GM12878 (cell line): Measurements from ENCODE around the gene COX6A2. TPM values are rescaled to one million over a fixed set of nuclear protein-coding genes. Genes with fewer than 3 reads are reported as not detected.

Experiments used
- ATF7 ChIP-seq: fragments of 450-650 bp; IDR thresholded peaks from 2 replicates; pipeline ENCODE4 v1.6.1; 2016; ENCODE audit warnings: low read depth, mild to moderate bottlenecking
- CBX5 ChIP-seq: sonication (generic); IDR thresholded peaks from 2 replicates; pipeline ENCODE4 v1.6.1; 2016; ENCODE audit warnings: low read depth, moderate library complexity, mild to moderate bottlenecking, inconsistent platforms
- DPF2 ChIP-seq: fragments of 450-650 bp; IDR thresholded peaks from 2 replicates; pipeline ENCODE4 v1.6.1; 2017; ENCODE audit warnings: mild to moderate bottlenecking
- ESRRA ChIP-seq: IDR thresholded peaks from 2 replicates; pipeline ENCODE4 v1.6.1; 2012; ENCODE audit warnings: mild to moderate bottlenecking, low read length, improper control_type of control experiment
- EZH2 ChIP-seq: IDR thresholded peaks from 2 replicates; pipeline ENCODE4 v1.6.1; 2012; ENCODE audit warnings: low read depth, mild to moderate bottlenecking, control low read depth, inconsistent platforms, low read length, borderline replicate concordance; ENCODE audit not compliant: control insufficient read depth
- IRF4 ChIP-seq: IDR thresholded peaks from 2 replicates; pipeline ENCODE4 v1.6.1; 2011; ENCODE audit warnings: low read depth, low read length
- MTA2 ChIP-seq: fragments of 450-650 bp; IDR thresholded peaks from 2 replicates; pipeline ENCODE4 v1.6.1; 2016; ENCODE audit warnings: low read depth, mild to moderate bottlenecking, moderate library complexity
- POLR2A ChIP-seq: IDR thresholded peaks from 2 replicates; pipeline ENCODE4 v1.6.1; 2011; ENCODE audit warnings: low read depth, mild to moderate bottlenecking, low read length
- RBBP5 ChIP-seq: fragments of 200-600 bp; sonication (generic); conservative IDR thresholded peaks from 2 replicates; pipeline ENCODE4 v1.6.1; 2016
- ZZZ3 ChIP-seq: IDR thresholded peaks from 2 replicates; pipeline ENCODE4 v1.6.1; 2011; ENCODE audit warnings: low read depth; ENCODE audit not compliant: control insufficient read depth, insufficient read length
- polyA plus RNA-seq, 11 experiments: library from polyadenylated mRNA; depleted of rRNA in 4 of 11; unstranded in 6 of 11; stranded (reverse) in 5 of 11; fragments of >200 nt; fragmentation: Nextera tagmentation in 4 of 11; fragmentation: Illumina TruSeq in 1 of 11; extraction: Ambion mirVana in 4 of 11; extraction: Trizol in 1 of 11; gene quantifications; 1 replicate in 1 of 11; 2 replicates in 10 of 11; pipeline versions ENCODE4 v1.2.1 to v1.2.3, GENCODE V29; 2011 to 2016; ENCODE audit warnings: inconsistent platforms in 2 of 11, missing spikeins in 2 of 11, low read depth in 1 of 11
- total RNA-seq, 4 experiments: library from RNA; depleted of rRNA in 3 of 4; stranded (reverse); fragments of >200 nt in 3 of 4; fragmentation: Illumina TruSeq in 1 of 4; extraction: Trizol in 1 of 4; gene quantifications; 2 replicates each; pipeline versions ENCODE4 v1.2.1 to v1.2.3, GENCODE V29; 2013 to 2021
- TF ChIP-seq, protein P1 (sequence below), 3 experiments: IDR thresholded peaks in 2 of 3; conservative IDR thresholded peaks in 1 of 3; 2 replicates each; pipeline ENCODE4 v1.5.1; 2011; ENCODE audit warnings: low read depth in 3 of 3, low read length in 3 of 3, mild to moderate bottlenecking in 3 of 3, control low read depth in 2 of 3, moderate library complexity in 2 of 3, inconsistent platforms in 1 of 3, mixed read lengths in 1 of 3; ENCODE audit not compliant: control insufficient read depth in 2 of 3, insufficient read depth in 1 of 3; ENCODE audit errors: extremely low read depth in 1 of 3
- TF ChIP-seq, protein P2 (sequence below): fragments of 450-650 bp; IDR thresholded peaks from 2 replicates; pipeline ENCODE4 v1.6.1; 2017; ENCODE audit warnings: mild to moderate bottlenecking, low read depth, inconsistent platforms; ENCODE audit not compliant: poor library complexity, severe bottlenecking

Gene COX6A2
- total and polyA plus RNA-seq, 10 of the 15 experiments (the other 5 are each of a cell fraction or from before 2014, with no cell fraction given), result not detected

DNA sequence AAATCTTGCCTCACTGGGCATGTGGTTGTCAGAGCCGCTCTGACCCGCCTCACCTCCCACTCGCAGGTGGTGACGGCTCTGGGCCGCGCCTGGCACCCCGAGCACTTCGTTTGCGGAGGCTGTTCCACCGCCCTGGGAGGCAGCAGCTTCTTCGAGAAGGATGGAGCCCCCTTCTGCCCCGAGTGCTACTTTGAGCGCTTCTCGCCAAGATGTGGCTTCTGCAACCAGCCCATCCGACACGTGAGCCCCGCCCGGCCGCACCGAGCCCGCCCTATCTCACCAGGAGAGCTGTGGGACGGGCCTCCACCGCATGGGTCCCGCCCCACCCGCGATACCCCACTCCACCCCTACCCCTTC lies 47.8 kb upstream of the COX6A2 start (continued):
- TF ChIP-seq ZZZ3 (no peak), POLR2A (no peak), ATF7 (no peak), ESRRA (no peak), DPF2 (no peak), MTA2 (no peak), CBX5 (no peak), EZH2 (no peak), IRF4 (no peak), RBBP5 (no peak)
- TF ChIP-seq, protein P1, sequence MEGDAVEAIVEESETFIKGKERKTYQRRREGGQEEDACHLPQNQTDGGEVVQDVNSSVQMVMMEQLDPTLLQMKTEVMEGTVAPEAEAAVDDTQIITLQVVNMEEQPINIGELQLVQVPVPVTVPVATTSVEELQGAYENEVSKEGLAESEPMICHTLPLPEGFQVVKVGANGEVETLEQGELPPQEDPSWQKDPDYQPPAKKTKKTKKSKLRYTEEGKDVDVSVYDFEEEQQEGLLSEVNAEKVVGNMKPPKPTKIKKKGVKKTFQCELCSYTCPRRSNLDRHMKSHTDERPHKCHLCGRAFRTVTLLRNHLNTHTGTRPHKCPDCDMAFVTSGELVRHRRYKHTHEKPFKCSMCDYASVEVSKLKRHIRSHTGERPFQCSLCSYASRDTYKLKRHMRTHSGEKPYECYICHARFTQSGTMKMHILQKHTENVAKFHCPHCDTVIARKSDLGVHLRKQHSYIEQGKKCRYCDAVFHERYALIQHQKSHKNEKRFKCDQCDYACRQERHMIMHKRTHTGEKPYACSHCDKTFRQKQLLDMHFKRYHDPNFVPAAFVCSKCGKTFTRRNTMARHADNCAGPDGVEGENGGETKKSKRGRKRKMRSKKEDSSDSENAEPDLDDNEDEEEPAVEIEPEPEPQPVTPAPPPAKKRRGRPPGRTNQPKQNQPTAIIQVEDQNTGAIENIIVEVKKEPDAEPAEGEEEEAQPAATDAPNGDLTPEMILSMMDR (IDR thresholded peaks at IDR 0.05 in 2 of 3, conservative IDR thresholded peaks at IDR 0.05 in 1 of 3; ENCODE audit: control insufficient read depth in 2 of 3, extremely low read depth in 1 of 3, insufficient read depth in 1 of 3, low read depth in 3 of 3, low read length in 3 of 3), result no peak
- TF ChIP-seq, protein P2, sequence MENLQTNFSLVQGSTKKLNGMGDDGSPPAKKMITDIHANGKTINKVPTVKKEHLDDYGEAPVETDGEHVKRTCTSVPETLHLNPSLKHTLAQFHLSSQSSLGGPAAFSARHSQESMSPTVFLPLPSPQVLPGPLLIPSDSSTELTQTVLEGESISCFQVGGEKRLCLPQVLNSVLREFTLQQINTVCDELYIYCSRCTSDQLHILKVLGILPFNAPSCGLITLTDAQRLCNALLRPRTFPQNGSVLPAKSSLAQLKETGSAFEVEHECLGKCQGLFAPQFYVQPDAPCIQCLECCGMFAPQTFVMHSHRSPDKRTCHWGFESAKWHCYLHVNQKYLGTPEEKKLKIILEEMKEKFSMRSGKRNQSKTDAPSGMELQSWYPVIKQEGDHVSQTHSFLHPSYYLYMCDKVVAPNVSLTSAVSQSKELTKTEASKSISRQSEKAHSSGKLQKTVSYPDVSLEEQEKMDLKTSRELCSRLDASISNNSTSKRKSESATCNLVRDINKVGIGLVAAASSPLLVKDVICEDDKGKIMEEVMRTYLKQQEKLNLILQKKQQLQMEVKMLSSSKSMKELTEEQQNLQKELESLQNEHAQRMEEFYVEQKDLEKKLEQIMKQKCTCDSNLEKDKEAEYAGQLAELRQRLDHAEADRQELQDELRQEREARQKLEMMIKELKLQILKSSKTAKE, result no peak
